ENCODE data around the gene PALMD. TPM values are rescaled to one million over a fixed set of nuclear protein-coding genes. Genes with fewer than 3 reads are reported as not detected.

The PALMD gene
- total and polyA plus RNA-seq, 2 donors (not counting 1 experiment from before 2014, with no cell fraction given) = not detected

- no peaks in the 10 kb centered on the region for H3K27me3 Mint-ChIP-seq
- no peak overlapping the region for H3K27ac ChIP-seq (ENCODE audit: low read length in 2 of 2)
- no peak overlapping the region for H3K9ac ChIP-seq (ENCODE audit: low read length)
- H3K4me1 Mint-ChIP-seq = no peaks in the 10 kb centered on the region
- TF ChIP-seq CTCF (IDR thresholded peaks at IDR 0.05) (no peak), EZH2 (IDR thresholded peaks at IDR 0.05; ENCODE audit: borderline replicate concordance, insufficient read depth, low read depth, low read length, poor library complexity, severe bottlenecking) (no peak)
- ChIA-PET CTCF (no interaction called here), POLR2A (no interaction called here)
- H3K9me3 ChIP-seq (ENCODE audit: control extremely low read depth in 1 of 3, control insufficient read depth in 2 of 3, insufficient read depth in 1 of 3, low read length in 2 of 3) = peaks cover 0 to 4% (median 0%) of the 10 kb centered on the region in 3 donors
- H3K4me3 ChIP-seq (ENCODE audit: control extremely low read depth in 1 of 5, extremely low read depth in 1 of 5, insufficient read depth in 1 of 5, low read depth in 2 of 5, low read length in 4 of 5) = no peak overlapping the region
- no peaks in the 10 kb centered on the region for H4K20me1 ChIP-seq (ENCODE audit: control insufficient read depth, insufficient read depth, low read length, poor library complexity, severe bottlenecking)
- DNase-seq (no peak), ATAC-seq (ENCODE audit: low read depth) (no peak)
- H3K9me3 Mint-ChIP-seq (ENCODE audit: insufficient read depth) = no peaks in the 10 kb centered on the region
- H3K4me3 Mint-ChIP-seq = no peak overlapping the region
- no peaks in the 10 kb centered on the region for H3K4me1 ChIP-seq (ENCODE audit: control insufficient read depth in 2 of 2, insufficient read depth in 2 of 2, low read length in 2 of 2)
- no peaks in the 10 kb centered on the region for H3K36me3 ChIP-seq (replicated peaks in 1 of 2; ENCODE audit: control extremely low read depth in 1 of 2, control insufficient read depth in 1 of 2, extremely low read depth in 1 of 2, insufficient read depth in 2 of 2, low read length in 1 of 2)
- H2AFZ ChIP-seq (ENCODE audit: insufficient read depth, low read depth, low read length, poor library complexity, severe bottlenecking) = no peak overlapping the region
- no peaks in the 10 kb centered on the region for H3K79me2 ChIP-seq (ENCODE audit: control insufficient read depth, insufficient read depth, low read length)
- no peaks in the 10 kb centered on the region for H3K27me3 ChIP-seq (replicated peaks in 1 of 4; ENCODE audit: control extremely low read depth in 1 of 4, control insufficient read depth in 3 of 4, insufficient read depth in 4 of 4, low read length in 3 of 4)
- intact Hi-C loops (cut with micrococcal nuclease) = no loop called here
- H3K4me2 ChIP-seq (replicated peaks; ENCODE audit: low read depth, low read length, poor library complexity, severe bottlenecking) = no peak overlapping the region
- WGBS (ENCODE audit: insufficient coverage) = 86% methylated on average over 1 of the region's 3 CpGs
- no peak overlapping the region for H3K27ac Mint-ChIP-seq
Measured at GRCh38 chr1:99600782-99601181, 45.1 kb upstream of the PALMD start.

GRCh38 chr1:99601208-99601607 lies 44.7 kb upstream of the PALMD start:
- peaks cover 0 to under 1% (median 0%) of the 10 kb centered on the region in 3 donors for H3K9me3 ChIP-seq (ENCODE audit: control extremely low read depth in 1 of 3, control insufficient read depth in 2 of 3, insufficient read depth in 1 of 3, low read length in 2 of 3)
- TF ChIP-seq CTCF (IDR thresholded peaks at IDR 0.05) = no peak
- TF ChIP-seq EZH2 (IDR thresholded peaks at IDR 0.05; ENCODE audit: borderline replicate concordance, insufficient read depth, low read depth, low read length, poor library complexity, severe bottlenecking) = no peak
- no CpG with 5 or more reads among the region's 3 CpGs for WGBS (ENCODE audit: insufficient coverage)
- H3K27me3 ChIP-seq (replicated peaks in 1 of 4; ENCODE audit: control extremely low read depth in 1 of 4, control insufficient read depth in 3 of 4, insufficient read depth in 4 of 4, low read length in 3 of 4) = no peaks in the 10 kb centered on the region
- ChIA-PET CTCF (no interaction called here), POLR2A (no interaction called here)
- intact Hi-C loops (cut with micrococcal nuclease) = no loop called here
- H3K27ac ChIP-seq (ENCODE audit: low read length in 2 of 2) = no peak overlapping the region
- H3K4me1 ChIP-seq (ENCODE audit: control insufficient read depth in 2 of 2, insufficient read depth in 2 of 2, low read length in 2 of 2) = no peaks in the 10 kb centered on the region
- no peak overlapping the region for H3K4me2 ChIP-seq (replicated peaks; ENCODE audit: low read depth, low read length, poor library complexity, severe bottlenecking)
- H3K79me2 ChIP-seq (ENCODE audit: control insufficient read depth, insufficient read depth, low read length) = no peaks in the 10 kb centered on the region
- Mint-ChIP-seq H3K4me3 (no peak overlapping the region), H3K27me3 (no peaks in the 10 kb centered on the region), H3K27ac (no peak overlapping the region), H3K4me1 (no peaks in the 10 kb centered on the region), H3K9me3 (ENCODE audit: insufficient read depth) (no peaks in the 10 kb centered on the region)
- no peak overlapping the region for H3K9ac ChIP-seq (ENCODE audit: low read length)
- H2AFZ ChIP-seq (ENCODE audit: insufficient read depth, low read depth, low read length, poor library complexity, severe bottlenecking) = no peak overlapping the region
- DNase-seq = no peak
- no peak for ATAC-seq (ENCODE audit: low read depth)
- no peaks in the 10 kb centered on the region for H3K36me3 ChIP-seq (replicated peaks in 1 of 2; ENCODE audit: control extremely low read depth in 1 of 2, control insufficient read depth in 1 of 2, extremely low read depth in 1 of 2, insufficient read depth in 2 of 2, low read length in 1 of 2)
- no peaks in the 10 kb centered on the region for H4K20me1 ChIP-seq (ENCODE audit: control insufficient read depth, insufficient read depth, low read length, poor library complexity, severe bottlenecking)
- H3K4me3 ChIP-seq (ENCODE audit: control extremely low read depth in 1 of 5, extremely low read depth in 1 of 5, insufficient read depth in 1 of 5, low read depth in 2 of 5, low read length in 4 of 5) = no peak overlapping the region
